Tibial nerve (tissue), 4 donors: ENCODE results near the gene FCN3.

Experiments used
- EP300 ChIP-seq, 2 donors: sonication (generic); formaldehyde crosslinking; IDR thresholded peaks; one replicate each; pipeline ENCODE4 v1.6.1; 2017; ENCODE audit warnings: antibody characterized with exemption in 2 of 2, mild to moderate bottlenecking in 1 of 2
- POLR2A ChIP-seq, 2 donors: fragments of 450-650 bp; IDR thresholded peaks; one replicate each; pipeline ENCODE4 v1.6.1; 2017; ENCODE audit warnings: antibody characterized with exemption in 2 of 2, mild to moderate bottlenecking in 2 of 2, moderate library complexity in 2 of 2
- TF ChIP-seq, protein P1 (sequence below), 5 experiments: fragments of 200-600 bp in 3 of 5; fragments of 450-650 bp in 2 of 5; sonication (generic) in 3 of 5; IDR thresholded peaks; one replicate each; pipeline ENCODE4 v1.5.1; 2016 to 2019; ENCODE audit warnings: antibody characterized with exemption in 5 of 5, mild to moderate bottlenecking in 3 of 5, moderate library complexity in 2 of 5

DNA sequence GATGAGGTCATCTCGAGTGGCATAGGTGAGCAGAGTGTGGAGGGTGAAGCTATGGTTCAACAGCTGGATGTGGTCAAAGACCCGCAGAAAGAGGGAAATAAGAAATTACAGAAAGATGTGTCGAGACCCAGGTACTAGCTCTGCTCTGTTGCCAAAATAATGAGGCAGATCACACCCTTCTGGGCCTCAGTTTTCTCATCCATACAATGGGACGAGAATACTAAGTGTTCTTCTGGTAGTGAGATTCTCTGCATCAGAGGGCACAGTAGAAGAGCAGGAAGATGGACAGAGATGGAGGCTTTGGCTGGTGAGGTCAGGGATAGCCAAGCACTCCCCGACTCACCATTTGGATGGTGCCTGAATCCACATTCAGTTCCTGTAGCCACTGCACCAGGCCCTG is 18.9 kb downstream of the FCN3 start:
- TF ChIP-seq, protein P1, sequence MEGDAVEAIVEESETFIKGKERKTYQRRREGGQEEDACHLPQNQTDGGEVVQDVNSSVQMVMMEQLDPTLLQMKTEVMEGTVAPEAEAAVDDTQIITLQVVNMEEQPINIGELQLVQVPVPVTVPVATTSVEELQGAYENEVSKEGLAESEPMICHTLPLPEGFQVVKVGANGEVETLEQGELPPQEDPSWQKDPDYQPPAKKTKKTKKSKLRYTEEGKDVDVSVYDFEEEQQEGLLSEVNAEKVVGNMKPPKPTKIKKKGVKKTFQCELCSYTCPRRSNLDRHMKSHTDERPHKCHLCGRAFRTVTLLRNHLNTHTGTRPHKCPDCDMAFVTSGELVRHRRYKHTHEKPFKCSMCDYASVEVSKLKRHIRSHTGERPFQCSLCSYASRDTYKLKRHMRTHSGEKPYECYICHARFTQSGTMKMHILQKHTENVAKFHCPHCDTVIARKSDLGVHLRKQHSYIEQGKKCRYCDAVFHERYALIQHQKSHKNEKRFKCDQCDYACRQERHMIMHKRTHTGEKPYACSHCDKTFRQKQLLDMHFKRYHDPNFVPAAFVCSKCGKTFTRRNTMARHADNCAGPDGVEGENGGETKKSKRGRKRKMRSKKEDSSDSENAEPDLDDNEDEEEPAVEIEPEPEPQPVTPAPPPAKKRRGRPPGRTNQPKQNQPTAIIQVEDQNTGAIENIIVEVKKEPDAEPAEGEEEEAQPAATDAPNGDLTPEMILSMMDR (IDR thresholded peaks at IDR 0.05), result no peak
- no peak for TF ChIP-seq EP300 (IDR thresholded peaks at IDR 0.05)
- TF ChIP-seq POLR2A (IDR thresholded peaks at IDR 0.05), result no peak
